GM12878 (cell line): Measurements from ENCODE around the gene HIP1.
"Not testable (repeated sequence)": the region's sequence is repeated elsewhere in the genome, so short reads cannot be mapped to it uniquely, and the experiment has no call there.

Source experiments
- CTCF ChIP-seq, 3 experiments: IDR thresholded peaks in 2 of 3; conservative IDR thresholded peaks in 1 of 3; 2 replicates each; pipeline ENCODE4 v1.5.1; 2011; ENCODE audit warnings: low read depth in 3 of 3, low read length in 3 of 3, mild to moderate bottlenecking in 3 of 3, control low read depth in 2 of 3, moderate library complexity in 2 of 3, inconsistent platforms in 1 of 3, mixed read lengths in 1 of 3; ENCODE audit not compliant: control insufficient read depth in 2 of 3, insufficient read depth in 1 of 3; ENCODE audit errors: extremely low read depth in 1 of 3
- FOXM1 ChIP-seq: IDR thresholded peaks from 2 replicates; pipeline ENCODE4 v1.6.1; 2012; ENCODE audit warnings: low read depth, mild to moderate bottlenecking, inconsistent platforms, low read length, moderate library complexity
- IRF4 ChIP-seq: IDR thresholded peaks from 2 replicates; pipeline ENCODE4 v1.6.1; 2011; ENCODE audit warnings: low read depth, low read length
- SP1 ChIP-seq: IDR thresholded peaks from one replicate; pipeline ENCODE4 v1.6.1; 2011; ENCODE audit warnings: low read depth, low read length
- STAT1 ChIP-seq: fragments of 450-650 bp; conservative IDR thresholded peaks from 2 replicates; pipeline ENCODE4 v1.6.1; 2014; ENCODE audit warnings: antibody characterized with exemption, mild to moderate bottlenecking
- YBX1 ChIP-seq: fragments of 450-650 bp; IDR thresholded peaks from 2 replicates; pipeline ENCODE4 v1.6.1; 2016; ENCODE audit warnings: antibody characterized with exemption

- not testable (repeated sequence) for TF ChIP-seq SP1; YBX1; IRF4; FOXM1; CTCF (IDR thresholded peaks at IDR 0.05 in 2 of 3, conservative IDR thresholded peaks at IDR 0.05 in 1 of 3; ENCODE audit: control insufficient read depth in 2 of 3, extremely low read depth in 1 of 3, insufficient read depth in 1 of 3, low read depth in 3 of 3, low read length in 3 of 3); STAT1
These were observed 145.1 kb downstream of the HIP1 start for GRCh38 chr7:75593500-75594184.
